Upper lobe of left lung (tissue), 4 donors: ENCODE results near the gene CLDN18.

Experiments
- POLR2A ChIP-seq, 4 donors: fragments of 450-650 bp; IDR thresholded peaks; one replicate each; pipeline ENCODE4 v1.5.1; 2016 to 2017; ENCODE audit warnings: antibody characterized with exemption in 4 of 4, mild to moderate bottlenecking in 2 of 4
- POLR2AphosphoS5 ChIP-seq, 2 donors: sonication (generic); formaldehyde crosslinking; IDR thresholded peaks; one replicate each; pipeline ENCODE4 v1.5.1; 2017; ENCODE audit warnings: antibody characterized with exemption in 2 of 2

DNA sequence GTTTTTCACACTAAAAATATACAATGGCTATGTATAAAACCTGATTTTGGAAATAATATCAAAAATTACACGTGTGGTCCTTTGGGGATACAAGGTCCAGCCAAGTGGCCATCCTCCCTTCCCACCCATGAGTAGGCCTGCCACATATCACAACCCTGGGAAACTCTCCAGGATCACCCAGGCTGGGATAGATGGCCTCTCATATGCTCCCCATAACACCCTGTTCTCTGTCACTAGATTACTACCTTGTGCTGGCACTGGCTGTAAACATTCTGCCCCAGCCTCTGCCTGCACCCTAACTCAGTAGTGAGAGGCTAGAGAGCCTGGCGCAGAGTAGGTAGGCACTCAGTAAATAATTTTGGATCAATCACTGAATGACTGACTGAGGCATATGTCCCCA lies 52.1 kb downstream of the CLDN18 start:
- TF ChIP-seq POLR2AphosphoS5 (IDR thresholded peaks at IDR 0.05) (no peak), POLR2A (IDR thresholded peaks at IDR 0.05) (no peak)
